GM23338 (cell line): ENCODE measurements around the gene IFIT1B. TPM values are rescaled to one million over a fixed set of nuclear protein-coding genes. Genes with fewer than 3 reads are reported as not detected.

ENCODE experiments used
- ATAC-seq: fragments of 200-7000 bp; cut with Tn5 transposase; 3 replicates; pipeline ENCODE4 v1.9.1; 2020
- DNase-seq: peaks from one replicate; pipeline ENCODE4 v3.0.0-alpha.2; 2015; ENCODE audit warnings: low spot score
- H2AFZ ChIP-seq: fragments of 200-600 bp; sonication (generic); 2 replicates; pipeline ENCODE4 v1.8.0; 2016; ENCODE audit warnings: antibody characterized with exemption, mild to moderate bottlenecking, moderate library complexity
- H3F3A ChIP-seq: fragments of 200-600 bp; sonication (generic); replicated peaks from 2 replicates; pipeline ENCODE4 v1.8.0; 2017; ENCODE audit warnings: antibody characterized with exemption, mixed run types, low read depth
- H3K27ac ChIP-seq: fragments of 200-600 bp; sonication (generic); 2 replicates; pipeline ENCODE4 v1.6.1; 2016; ENCODE audit warnings: low read depth
- H3K27me3 ChIP-seq: fragments of 200-600 bp; sonication (generic); 2 replicates; pipeline ENCODE4 v1.8.0; 2016; ENCODE audit warnings: mild to moderate bottlenecking, mixed run types, moderate library complexity; ENCODE audit not compliant: insufficient read depth
- H3K36me3 ChIP-seq: fragments of 200-600 bp; sonication (generic); 2 replicates; pipeline ENCODE4 v1.8.0; 2016; ENCODE audit warnings: mild to moderate bottlenecking; ENCODE audit not compliant: insufficient read depth
- H3K4me1 ChIP-seq: fragments of 200-600 bp; sonication (generic); 2 replicates; pipeline ENCODE4 v1.8.0; 2016; ENCODE audit warnings: mild to moderate bottlenecking, moderate library complexity; ENCODE audit not compliant: insufficient read depth
- H3K4me2 ChIP-seq: fragments of 200-600 bp; sonication (generic); 2 replicates; pipeline ENCODE4 v1.7.1; 2017; ENCODE audit warnings: mixed run types
- H3K4me3 ChIP-seq: fragments of 200-600 bp; sonication (generic); 2 replicates; pipeline ENCODE4 v1.6.1; 2016; ENCODE audit warnings: mixed run types
- H3K79me2 ChIP-seq: fragments of 200-600 bp; sonication (generic); replicated peaks from 2 replicates; pipeline ENCODE4 v1.8.0; 2017; ENCODE audit warnings: mild to moderate bottlenecking; ENCODE audit not compliant: insufficient read depth
- H3K9me2 ChIP-seq: fragments of 200-600 bp; sonication (generic); 2 replicates; pipeline ENCODE4 v1.8.0; 2017; ENCODE audit not compliant: insufficient read depth
- H4K20me1 ChIP-seq: fragments of 200-600 bp; sonication (generic); replicated peaks from 2 replicates; pipeline ENCODE4 v1.8.0; 2017; ENCODE audit warnings: mild to moderate bottlenecking; ENCODE audit not compliant: insufficient read depth
- H3K27ac Mint-ChIP-seq: 2 replicates; pipeline ENCODE4 v1.8.0; 2020; ENCODE audit warnings: inconsistent platforms, mild to moderate bottlenecking, moderate library complexity, mixed read lengths
- H3K27me3 Mint-ChIP-seq: 3 replicates; pipeline ENCODE4 v1.8.0; 2022; ENCODE audit warnings: low read depth, mild to moderate bottlenecking, moderate library complexity, mixed read lengths, inconsistent platforms; ENCODE audit not compliant: insufficient read depth, poor library complexity
- H3K36me3 Mint-ChIP-seq: 3 replicates; pipeline ENCODE4 v1.8.0; 2021; ENCODE audit warnings: low read depth, mild to moderate bottlenecking, inconsistent platforms, moderate library complexity, mixed read lengths
- H3K4me1 Mint-ChIP-seq: 3 replicates; pipeline ENCODE4 v1.8.0; 2020; ENCODE audit warnings: mild to moderate bottlenecking, inconsistent platforms, mixed read lengths
- H3K4me3 Mint-ChIP-seq: 3 replicates; pipeline ENCODE4 v1.8.0; 2021; ENCODE audit warnings: moderate library complexity, mild to moderate bottlenecking, inconsistent platforms, mixed read lengths
- H3K9me3 Mint-ChIP-seq: 3 replicates; pipeline ENCODE4 v1.8.0; 2020; ENCODE audit warnings: moderate library complexity, mild to moderate bottlenecking, inconsistent platforms, mixed read lengths
- CREB1 ChIP-seq: fragments of 250-450 bp; sonication (Bioruptor Pico); IDR thresholded peaks from 2 replicates; pipeline ENCODE4 v1.5.0; 2020; ENCODE audit warnings: low read depth, mild to moderate bottlenecking, moderate library complexity
- EZH2 ChIP-seq: fragments of 200-600 bp; sonication (generic); IDR thresholded peaks from one replicate; pipeline ENCODE4 v1.8.0; 2017; ENCODE audit warnings: antibody characterized with exemption, mild to moderate bottlenecking, low read depth; ENCODE audit not compliant: unreplicated experiment
- EZH2phosphoT487 ChIP-seq: fragments of 200-600 bp; sonication (generic); IDR thresholded peaks from one replicate; pipeline ENCODE4 v1.8.1; 2018; ENCODE audit warnings: antibody characterized with exemption; ENCODE audit not compliant: unreplicated experiment
- JUNB ChIP-seq: IDR thresholded peaks from one replicate; pipeline ENCODE4 v1.6.1; 2016; ENCODE audit warnings: antibody characterized with exemption; ENCODE audit not compliant: unreplicated experiment
- NANOG ChIP-seq: IDR thresholded peaks from 2 replicates; pipeline ENCODE4 v1.6.1; 2016; ENCODE audit warnings: antibody characterized with exemption, borderline replicate concordance
- POLR2AphosphoS5 ChIP-seq: IDR thresholded peaks from 2 replicates; pipeline ENCODE4 v1.6.1; 2016; ENCODE audit warnings: antibody characterized with exemption, low read depth
- STAT1 ChIP-seq: IDR thresholded peaks from one replicate; pipeline ENCODE4 v1.6.1; 2016; ENCODE audit warnings: antibody characterized with exemption; ENCODE audit not compliant: unreplicated experiment
- ZNF114 ChIP-seq: fragments of 250-450 bp; sonication (Bioruptor Pico); IDR thresholded peaks from 2 replicates; pipeline ENCODE4 v1.5.0; 2020; ENCODE audit warnings: mild to moderate bottlenecking, moderate library complexity
- ZNF331 ChIP-seq: fragments of 250-450 bp; sonication (Bioruptor Pico); IDR thresholded peaks from 2 replicates; pipeline ENCODE4 v1.5.0; 2020; ENCODE audit warnings: low read depth, mild to moderate bottlenecking, moderate library complexity
- polyA plus RNA-seq: library from polyadenylated mRNA; unstranded; fragments of >200 nt; fragmentation: Nextera tagmentation; extraction: Ambion mirVana; gene quantifications from 2 replicates; pipeline ENCODE4 v1.2.1, GENCODE V29; 2016
- total RNA-seq: library from RNA; depleted of rRNA; stranded (reverse); fragments of >200 nt; shearing (Covaris generic); gene quantifications from 2 replicates; pipeline ENCODE4 v1.2.3, GENCODE V29; 2014
- TF ChIP-seq, protein P1 (sequence below): IDR thresholded peaks from 2 replicates; pipeline ENCODE4 v1.6.1; 2016; ENCODE audit warnings: antibody characterized with exemption
- TF ChIP-seq, protein P2 (sequence below), 2 experiments: fragments of 200-600 bp in 1 of 2; sonication (generic) in 1 of 2; conservative IDR thresholded peaks; 2 replicates each; pipeline versions ENCODE4 v1.5.1 to v1.6.1; 2016 to 2017; ENCODE audit warnings: antibody characterized with exemption in 2 of 2, low read depth in 2 of 2, mild to moderate bottlenecking in 2 of 2, moderate library complexity in 1 of 2
- TF ChIP-seq, protein P3 (sequence below): fragments of 250-450 bp; sonication (Bioruptor Pico); IDR thresholded peaks from 2 replicates; pipeline ENCODE4 v1.5.0; 2020; ENCODE audit warnings: mild to moderate bottlenecking, moderate library complexity
- TF ChIP-seq, protein P4 (sequence below): IDR thresholded peaks from one replicate; pipeline ENCODE4 v1.6.1; 2018; ENCODE audit warnings: antibody characterized with exemption; ENCODE audit not compliant: unreplicated experiment

IFIT1B gene
- total and polyA plus RNA-seq, 2 experiments from 2014 or later, result 0.10 TPM; not detected in 1

DNA sequence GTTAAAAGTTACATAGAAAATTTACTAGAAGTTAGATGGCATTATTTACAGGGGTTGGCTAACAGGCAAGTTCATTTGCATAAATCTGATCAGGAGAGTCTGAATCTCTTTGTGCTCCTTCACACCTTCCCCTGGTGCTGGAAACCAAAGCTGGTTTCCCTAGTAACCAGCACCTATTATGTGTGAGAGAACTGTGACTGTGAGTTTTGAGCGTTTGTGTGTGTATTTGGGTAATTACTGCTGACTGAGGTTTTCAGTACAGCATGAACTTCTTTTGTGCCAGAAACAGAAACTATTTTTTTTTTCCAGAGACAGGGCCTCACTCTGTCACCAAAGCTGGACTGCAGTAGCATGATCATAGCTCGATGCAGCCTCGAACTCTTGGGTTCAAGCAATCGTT is 10.3 kb upstream of the IFIT1B start:
- Histone ChIP-seq H4K20me1 (no peaks in the 10 kb centered on the region), H2AFZ (no peak overlapping the region; the same call in 1 of the 2 replicates), H3K36me3 (no peaks in the 10 kb centered on the region), H3K4me3 (no peak overlapping the region), H3K79me2 (no peaks in the 10 kb centered on the region), H3F3A (no peaks in the 10 kb centered on the region), H3K4me2 (no peak overlapping the region), H3K27me3 (no peaks in the 10 kb centered on the region), H3K9me2 (no peaks in the 10 kb centered on the region), H3K4me1 (no peaks in the 10 kb centered on the region), H3K27ac (no peak overlapping the region)
- no peaks in the 10 kb centered on the region for H3K36me3 Mint-ChIP-seq
- TF ChIP-seq, protein P1, sequence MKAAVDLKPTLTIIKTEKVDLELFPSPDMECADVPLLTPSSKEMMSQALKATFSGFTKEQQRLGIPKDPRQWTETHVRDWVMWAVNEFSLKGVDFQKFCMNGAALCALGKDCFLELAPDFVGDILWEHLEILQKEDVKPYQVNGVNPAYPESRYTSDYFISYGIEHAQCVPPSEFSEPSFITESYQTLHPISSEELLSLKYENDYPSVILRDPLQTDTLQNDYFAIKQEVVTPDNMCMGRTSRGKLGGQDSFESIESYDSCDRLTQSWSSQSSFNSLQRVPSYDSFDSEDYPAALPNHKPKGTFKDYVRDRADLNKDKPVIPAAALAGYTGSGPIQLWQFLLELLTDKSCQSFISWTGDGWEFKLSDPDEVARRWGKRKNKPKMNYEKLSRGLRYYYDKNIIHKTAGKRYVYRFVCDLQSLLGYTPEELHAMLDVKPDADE, result no peak
- TF ChIP-seq POLR2AphosphoS5 (no peak), EZH2 (no peak), ZNF331 (CRISPR knock-in tag) (no peak), EZH2phosphoT487 (no peak), ZNF114 (CRISPR knock-in tag) (no peak), CREB1 (no peak), STAT1 (no peak), JUNB (no peak), NANOG (no peak)
- TF ChIP-seq, protein P2, sequence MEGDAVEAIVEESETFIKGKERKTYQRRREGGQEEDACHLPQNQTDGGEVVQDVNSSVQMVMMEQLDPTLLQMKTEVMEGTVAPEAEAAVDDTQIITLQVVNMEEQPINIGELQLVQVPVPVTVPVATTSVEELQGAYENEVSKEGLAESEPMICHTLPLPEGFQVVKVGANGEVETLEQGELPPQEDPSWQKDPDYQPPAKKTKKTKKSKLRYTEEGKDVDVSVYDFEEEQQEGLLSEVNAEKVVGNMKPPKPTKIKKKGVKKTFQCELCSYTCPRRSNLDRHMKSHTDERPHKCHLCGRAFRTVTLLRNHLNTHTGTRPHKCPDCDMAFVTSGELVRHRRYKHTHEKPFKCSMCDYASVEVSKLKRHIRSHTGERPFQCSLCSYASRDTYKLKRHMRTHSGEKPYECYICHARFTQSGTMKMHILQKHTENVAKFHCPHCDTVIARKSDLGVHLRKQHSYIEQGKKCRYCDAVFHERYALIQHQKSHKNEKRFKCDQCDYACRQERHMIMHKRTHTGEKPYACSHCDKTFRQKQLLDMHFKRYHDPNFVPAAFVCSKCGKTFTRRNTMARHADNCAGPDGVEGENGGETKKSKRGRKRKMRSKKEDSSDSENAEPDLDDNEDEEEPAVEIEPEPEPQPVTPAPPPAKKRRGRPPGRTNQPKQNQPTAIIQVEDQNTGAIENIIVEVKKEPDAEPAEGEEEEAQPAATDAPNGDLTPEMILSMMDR (conservative IDR thresholded peaks at IDR 0.05; ENCODE audit: low read depth in 2 of 2), result no peak
- TF ChIP-seq, protein P3, sequence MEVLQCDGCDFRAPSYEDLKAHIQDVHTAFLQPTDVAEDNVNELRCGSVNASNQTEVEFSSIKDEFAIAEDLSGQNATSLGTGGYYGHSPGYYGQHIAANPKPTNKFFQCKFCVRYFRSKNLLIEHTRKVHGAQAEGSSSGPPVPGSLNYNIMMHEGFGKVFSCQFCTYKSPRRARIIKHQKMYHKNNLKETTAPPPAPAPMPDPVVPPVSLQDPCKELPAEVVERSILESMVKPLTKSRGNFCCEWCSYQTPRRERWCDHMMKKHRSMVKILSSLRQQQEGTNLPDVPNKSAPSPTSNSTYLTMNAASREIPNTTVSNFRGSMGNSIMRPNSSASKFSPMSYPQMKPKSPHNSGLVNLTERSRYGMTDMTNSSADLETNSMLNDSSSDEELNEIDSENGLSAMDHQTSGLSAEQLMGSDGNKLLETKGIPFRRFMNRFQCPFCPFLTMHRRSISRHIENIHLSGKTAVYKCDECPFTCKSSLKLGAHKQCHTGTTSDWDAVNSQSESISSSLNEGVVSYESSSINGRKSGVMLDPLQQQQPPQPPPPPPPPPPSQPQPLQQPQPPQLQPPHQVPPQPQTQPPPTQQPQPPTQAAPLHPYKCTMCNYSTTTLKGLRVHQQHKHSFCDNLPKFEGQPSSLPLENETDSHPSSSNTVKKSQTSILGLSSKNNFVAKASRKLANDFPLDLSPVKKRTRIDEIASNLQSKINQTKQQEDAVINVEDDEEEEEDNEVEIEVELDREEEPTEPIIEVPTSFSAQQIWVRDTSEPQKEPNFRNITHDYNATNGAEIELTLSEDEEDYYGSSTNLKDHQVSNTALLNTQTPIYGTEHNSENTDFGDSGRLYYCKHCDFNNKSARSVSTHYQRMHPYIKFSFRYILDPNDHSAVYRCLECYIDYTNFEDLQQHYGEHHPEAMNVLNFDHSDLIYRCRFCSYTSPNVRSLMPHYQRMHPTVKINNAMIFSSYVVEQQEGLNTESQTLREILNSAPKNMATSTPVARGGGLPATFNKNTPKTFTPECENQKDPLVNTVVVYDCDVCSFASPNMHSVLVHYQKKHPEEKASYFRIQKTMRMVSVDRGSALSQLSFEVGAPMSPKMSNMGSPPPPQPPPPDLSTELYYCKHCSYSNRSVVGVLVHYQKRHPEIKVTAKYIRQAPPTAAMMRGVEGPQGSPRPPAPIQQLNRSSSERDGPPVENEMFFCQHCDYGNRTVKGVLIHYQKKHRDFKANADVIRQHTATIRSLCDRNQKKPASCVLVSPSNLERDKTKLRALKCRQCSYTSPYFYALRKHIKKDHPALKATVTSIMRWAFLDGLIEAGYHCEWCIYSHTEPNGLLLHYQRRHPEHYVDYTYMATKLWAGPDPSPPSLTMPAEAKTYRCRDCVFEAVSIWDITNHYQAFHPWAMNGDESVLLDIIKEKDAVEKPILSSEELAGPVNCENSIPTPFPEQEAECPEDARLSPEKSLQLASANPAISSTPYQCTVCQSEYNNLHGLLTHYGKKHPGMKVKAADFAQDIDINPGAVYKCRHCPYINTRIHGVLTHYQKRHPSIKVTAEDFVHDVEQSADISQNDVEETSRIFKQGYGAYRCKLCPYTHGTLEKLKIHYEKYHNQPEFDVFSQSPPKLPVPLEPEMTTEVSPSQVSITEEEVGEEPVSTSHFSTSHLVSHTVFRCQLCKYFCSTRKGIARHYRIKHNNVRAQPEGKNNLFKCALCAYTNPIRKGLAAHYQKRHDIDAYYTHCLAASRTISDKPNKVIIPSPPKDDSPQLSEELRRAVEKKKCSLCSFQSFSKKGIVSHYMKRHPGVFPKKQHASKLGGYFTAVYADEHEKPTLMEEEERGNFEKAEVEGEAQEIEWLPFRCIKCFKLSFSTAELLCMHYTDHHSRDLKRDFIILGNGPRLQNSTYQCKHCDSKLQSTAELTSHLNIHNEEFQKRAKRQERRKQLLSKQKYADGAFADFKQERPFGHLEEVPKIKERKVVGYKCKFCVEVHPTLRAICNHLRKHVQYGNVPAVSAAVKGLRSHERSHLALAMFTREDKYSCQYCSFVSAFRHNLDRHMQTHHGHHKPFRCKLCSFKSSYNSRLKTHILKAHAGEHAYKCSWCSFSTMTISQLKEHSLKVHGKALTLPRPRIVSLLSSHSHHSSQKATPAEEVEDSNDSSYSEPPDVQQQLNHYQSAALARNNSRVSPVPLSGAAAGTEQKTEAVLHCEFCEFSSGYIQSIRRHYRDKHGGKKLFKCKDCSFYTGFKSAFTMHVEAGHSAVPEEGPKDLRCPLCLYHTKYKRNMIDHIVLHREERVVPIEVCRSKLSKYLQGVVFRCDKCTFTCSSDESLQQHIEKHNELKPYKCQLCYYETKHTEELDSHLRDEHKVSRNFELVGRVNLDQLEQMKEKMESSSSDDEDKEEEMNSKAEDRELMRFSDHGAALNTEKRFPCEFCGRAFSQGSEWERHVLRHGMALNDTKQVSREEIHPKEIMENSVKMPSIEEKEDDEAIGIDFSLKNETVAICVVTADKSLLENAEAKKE (CRISPR knock-in tag), result no peak
- TF ChIP-seq, protein P4, sequence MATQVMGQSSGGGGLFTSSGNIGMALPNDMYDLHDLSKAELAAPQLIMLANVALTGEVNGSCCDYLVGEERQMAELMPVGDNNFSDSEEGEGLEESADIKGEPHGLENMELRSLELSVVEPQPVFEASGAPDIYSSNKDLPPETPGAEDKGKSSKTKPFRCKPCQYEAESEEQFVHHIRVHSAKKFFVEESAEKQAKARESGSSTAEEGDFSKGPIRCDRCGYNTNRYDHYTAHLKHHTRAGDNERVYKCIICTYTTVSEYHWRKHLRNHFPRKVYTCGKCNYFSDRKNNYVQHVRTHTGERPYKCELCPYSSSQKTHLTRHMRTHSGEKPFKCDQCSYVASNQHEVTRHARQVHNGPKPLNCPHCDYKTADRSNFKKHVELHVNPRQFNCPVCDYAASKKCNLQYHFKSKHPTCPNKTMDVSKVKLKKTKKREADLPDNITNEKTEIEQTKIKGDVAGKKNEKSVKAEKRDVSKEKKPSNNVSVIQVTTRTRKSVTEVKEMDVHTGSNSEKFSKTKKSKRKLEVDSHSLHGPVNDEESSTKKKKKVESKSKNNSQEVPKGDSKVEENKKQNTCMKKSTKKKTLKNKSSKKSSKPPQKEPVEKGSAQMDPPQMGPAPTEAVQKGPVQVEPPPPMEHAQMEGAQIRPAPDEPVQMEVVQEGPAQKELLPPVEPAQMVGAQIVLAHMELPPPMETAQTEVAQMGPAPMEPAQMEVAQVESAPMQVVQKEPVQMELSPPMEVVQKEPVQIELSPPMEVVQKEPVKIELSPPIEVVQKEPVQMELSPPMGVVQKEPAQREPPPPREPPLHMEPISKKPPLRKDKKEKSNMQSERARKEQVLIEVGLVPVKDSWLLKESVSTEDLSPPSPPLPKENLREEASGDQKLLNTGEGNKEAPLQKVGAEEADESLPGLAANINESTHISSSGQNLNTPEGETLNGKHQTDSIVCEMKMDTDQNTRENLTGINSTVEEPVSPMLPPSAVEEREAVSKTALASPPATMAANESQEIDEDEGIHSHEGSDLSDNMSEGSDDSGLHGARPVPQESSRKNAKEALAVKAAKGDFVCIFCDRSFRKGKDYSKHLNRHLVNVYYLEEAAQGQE, result no peak
- peaks cover 2% of the 10 kb centered on the region for H3K27me3 Mint-ChIP-seq
- no peak overlapping the region for H3K4me3 Mint-ChIP-seq
- no peak overlapping the region for H3K27ac Mint-ChIP-seq
- ATAC-seq (no peak), DNase-seq (no peak)
- peaks cover 12% of the 10 kb centered on the region for H3K4me1 Mint-ChIP-seq
- no peaks in the 10 kb centered on the region; the same call in 2 of the 3 replicates for H3K9me3 Mint-ChIP-seq
